GM21526 (cell line): ENCODE measurements around the gene FBXO8.

Source experiments
- ATAC-seq: cut with Tn5 transposase; IDR thresholded peaks from one replicate; pipeline ENCODE4 v1.9.1; 2021; ENCODE audit warnings: moderate library complexity; ENCODE audit not compliant: unreplicated experiment, low FRiP score

FBXO8 gene

GRCh38 chr4:174213731-174214100 lies 69.8 kb downstream of the FBXO8 start:
- no peak for ATAC-seq

- ATAC-seq = no peak
Observed at GRCh38 chr4:174212061-174212460, 71.4 kb downstream of the FBXO8 start.

- no peak for ATAC-seq
Observed at GRCh38 chr4:174211622-174212044, 71.8 kb downstream of the FBXO8 start.

GRCh38 chr4:174210952-174211490 lies 72.4 kb downstream of the FBXO8 start:
- ATAC-seq = no peak

GRCh38 chr4:174210354-174210753 lies 73.1 kb downstream of the FBXO8 start:
- no peak for ATAC-seq

- ATAC-seq = no peak
Observed at GRCh38 chr4:174209341-174209740, 74.1 kb downstream of the FBXO8 start.

- no peak for ATAC-seq
Observed at GRCh38 chr4:174207367-174207766, 76.1 kb downstream of the FBXO8 start.

- ATAC-seq = no peak
Observed at GRCh38 chr4:174204164-174204831, 79.2 kb downstream of the FBXO8 start.

- ATAC-seq = no peak
Observed at GRCh38 chr4:174201871-174202270, 81.6 kb downstream of the FBXO8 start.

- ATAC-seq = no peak
Observed at GRCh38 chr4:174199735-174200134, 83.7 kb downstream of the FBXO8 start.

- no peak for ATAC-seq
Observed at GRCh38 chr4:174198828-174199227, 84.6 kb downstream of the FBXO8 start.

GRCh38 chr4:174198396-174198795 lies 85.1 kb downstream of the FBXO8 start:
- no peak for ATAC-seq

- no peak for ATAC-seq
Observed at GRCh38 chr4:174193438-174194374, 89.8 kb downstream of the FBXO8 start.

GRCh38 chr4:174192943-174193342 lies 90.5 kb downstream of the FBXO8 start:
- ATAC-seq = no peak

GRCh38 chr4:174190832-174191500 lies 92.5 kb downstream of the FBXO8 start:
- no peak for ATAC-seq

GRCh38 chr4:174189392-174190015 lies 94.0 kb downstream of the FBXO8 start:
- no peak for ATAC-seq
